ENCODE results near the gene ADD3. TPM values are rescaled to one million over a fixed set of nuclear protein-coding genes. Genes with fewer than 3 reads are reported as not detected.

Gene ADD3
- total RNA-seq, 4 donors from 2014 or later = 257 to 644 (median 358) TPM

- 64 to 83% methylated on average over 4 of the region's 4 CpGs for WGBS, 2 donors
- H3K36me3 ChIP-seq = no peaks in the 10 kb centered on the region
- no peak for TF ChIP-seq POLR2A (IDR thresholded peaks at IDR 0.05)
- no peak for TF ChIP-seq CTCF (IDR thresholded peaks at IDR 0.05)
- H3K4me3 ChIP-seq (replicated peaks in 1 of 3) = no peak overlapping the region
- H3K27me3 ChIP-seq = no peaks in the 10 kb centered on the region
- H3K27ac ChIP-seq = no peak overlapping the region
- DNase-seq = no peak
- intact Hi-C loops (cut with DNase I) = no loop called here
- no peaks in the 10 kb centered on the region for H3K9me3 ChIP-seq
- peaks cover 0 to 11% of the 10 kb centered on the region in 2 donors for H3K4me1 ChIP-seq
These were observed 32.3 kb upstream of the ADD3 start for GRCh38 chr10:109975244-109976190.

GRCh38 chr10:109976681-109977080 lies 31.1 kb upstream of the ADD3 start:
- DNase-seq = no peak
- Histone ChIP-seq H3K27me3 (no peaks in the 10 kb centered on the region), H3K4me3 (replicated peaks in 1 of 3) (no peak overlapping the region), H3K9me3 (no peaks in the 10 kb centered on the region), H3K27ac (no peak overlapping the region), H3K4me1 (peaks cover 1 to 16% of the 10 kb centered on the region in 2 donors), H3K36me3 (no peaks in the 10 kb centered on the region)
- 64 to 89% methylated on average over 2 of the region's 2 CpGs for WGBS, 2 donors
- intact Hi-C loops (cut with DNase I) = no loop called here
- TF ChIP-seq CTCF (IDR thresholded peaks at IDR 0.05) (no peak), POLR2A (IDR thresholded peaks at IDR 0.05) (no peak)

- 50 to 58% methylated on average over 6 of the region's 6 CpGs for WGBS, 2 donors
- Histone ChIP-seq H3K4me3 (replicated peaks in 1 of 3) (no peak overlapping the region), H3K27ac (no peak overlapping the region), H3K4me1 (peaks cover 7 to 22% of the 10 kb centered on the region in 2 donors), H3K27me3 (no peaks in the 10 kb centered on the region), H3K9me3 (no peaks in the 10 kb centered on the region), H3K36me3 (no peaks in the 10 kb centered on the region)
- DNase-seq = no peak
- intact Hi-C loops (cut with DNase I) = no loop called here
- TF ChIP-seq CTCF (IDR thresholded peaks at IDR 0.05) (no peak), POLR2A (IDR thresholded peaks at IDR 0.05) (no peak)
These were observed 30.4 kb upstream of the ADD3 start for GRCh38 chr10:109977382-109977806.

GRCh38 chr10:109978481-109978880 lies 29.3 kb upstream of the ADD3 start:
- DNase-seq = peak; percentile 29 to 53
- H3K9me3 ChIP-seq = no peaks in the 10 kb centered on the region
- H3K27ac ChIP-seq = peak overlapping the region in 1 of 3 donors; percentile 23
- no peak overlapping the region for H3K4me3 ChIP-seq (replicated peaks in 1 of 3)
- WGBS, 2 donors = 58 to 71% methylated on average over 6 of the region's 6 CpGs
- H3K4me1 ChIP-seq = peaks cover 7 to 22% of the 10 kb centered on the region in 2 donors
- TF ChIP-seq POLR2A (IDR thresholded peaks at IDR 0.05) (no peak), CTCF (IDR thresholded peaks at IDR 0.05) (peak in 5 of 6 experiments; percentile 14 to 61 (median 51))
- H3K36me3 ChIP-seq = no peaks in the 10 kb centered on the region
- intact Hi-C loops (cut with DNase I) = no loop called here
- no peaks in the 10 kb centered on the region for H3K27me3 ChIP-seq

GRCh38 chr10:109979215-109979614 lies 28.6 kb upstream of the ADD3 start:
- H3K4me3 ChIP-seq (replicated peaks in 1 of 3) = no peak overlapping the region
- intact Hi-C loops (cut with DNase I) = no loop called here
- DNase-seq = no peak
- H3K36me3 ChIP-seq = no peaks in the 10 kb centered on the region
- TF ChIP-seq POLR2A (IDR thresholded peaks at IDR 0.05) (no peak), CTCF (IDR thresholded peaks at IDR 0.05) (no peak)
- H3K4me1 ChIP-seq = peaks cover 7 to 22% of the 10 kb centered on the region in 2 donors
- H3K27ac ChIP-seq = no peak overlapping the region
- no peaks in the 10 kb centered on the region for H3K27me3 ChIP-seq
- WGBS, 2 donors = 85 to 95% methylated on average over 2 of the region's 2 CpGs
- no peaks in the 10 kb centered on the region for H3K9me3 ChIP-seq
